Testis (tissue), 3 donors: ENCODE results near the gene SPAAR. TPM values are rescaled to one million over a fixed set of nuclear protein-coding genes. Genes with fewer than 3 reads are reported as not detected.

Experiments used
- DNase-seq: peaks from one replicate; pipeline ENCODE4 v3.0.0-alpha.2; 2019
- H3K27ac ChIP-seq, 2 donors: fragments of 200-600 bp; sonication (generic); one replicate each; pipeline ENCODE4 v1.5.1; 2019
- H3K27me3 ChIP-seq: fragments of 200-600 bp; sonication (generic); one replicate; pipeline ENCODE4 v1.5.1; 2019
- H3K36me3 ChIP-seq: fragments of 200-600 bp; sonication (generic); one replicate; pipeline ENCODE4 v1.5.1; 2017; ENCODE audit warnings: low read depth; ENCODE audit errors: missing control alignments
- H3K4me1 ChIP-seq: fragments of 200-600 bp; sonication (generic); one replicate; pipeline ENCODE4 v1.5.1; 2019
- H3K4me3 ChIP-seq, 2 donors: fragments of 200-600 bp; sonication (generic); one replicate each; pipeline ENCODE4 v1.5.1; 2017 to 2019
- H3K9me3 ChIP-seq: fragments of 200-600 bp; sonication (generic); one replicate; pipeline ENCODE4 v1.5.1; 2017
- POLR2A ChIP-seq: fragments of 450-650 bp; IDR thresholded peaks from one replicate; pipeline ENCODE4 v1.6.1; 2017; ENCODE audit warnings: antibody characterized with exemption, mild to moderate bottlenecking, moderate library complexity
- WGBS, 2 donors: methylation state at CpG; one replicate each; pipeline ENCODE4 v1.1.5; 2018; 5-methylcytosine and 5-hydroxymethylcytosine counted together
- intact Hi-C: fragments of 100-400 bp; cut with DNase I; formaldehyde crosslinking; loops from one replicate; pipeline ENCODE4 v1.15.1; 2023; ENCODE audit warnings: low total_unique reads
- polyA plus RNA-seq: library from polyadenylated mRNA; stranded (reverse); fragments of 350-450 nt; fragmentation: Illumina TruSeq; extraction: RNeasy Lipid Tissue Mini Kit (QIAGEN cat#74804); gene quantifications from one replicate; pipeline ENCODE4 v1.2.3, GENCODE V29; 2014; ENCODE audit warnings: low read depth, low replicate concordance; ENCODE audit not compliant: insufficient read depth
- total RNA-seq, 2 donors: library from RNA; depleted of rRNA; stranded (reverse); fragments of >200 nt; gene quantifications; one replicate each; pipeline ENCODE4 v1.2.3, GENCODE V29; 2016
- TF ChIP-seq, protein P1 (sequence below), 3 experiments: fragments of 450-650 bp in 2 of 3; fragments of 200-600 bp in 1 of 3; sonication (generic) in 1 of 3; IDR thresholded peaks; one replicate each; pipeline ENCODE4 v1.5.1; 2016 to 2019; ENCODE audit warnings: antibody characterized with exemption in 3 of 3, mild to moderate bottlenecking in 2 of 3, moderate library complexity in 1 of 3

Gene SPAAR
- total and polyA plus RNA-seq, 3 donors from 2014 or later = 15.0 to 69.8 (median 56.9) TPM

DNA sequence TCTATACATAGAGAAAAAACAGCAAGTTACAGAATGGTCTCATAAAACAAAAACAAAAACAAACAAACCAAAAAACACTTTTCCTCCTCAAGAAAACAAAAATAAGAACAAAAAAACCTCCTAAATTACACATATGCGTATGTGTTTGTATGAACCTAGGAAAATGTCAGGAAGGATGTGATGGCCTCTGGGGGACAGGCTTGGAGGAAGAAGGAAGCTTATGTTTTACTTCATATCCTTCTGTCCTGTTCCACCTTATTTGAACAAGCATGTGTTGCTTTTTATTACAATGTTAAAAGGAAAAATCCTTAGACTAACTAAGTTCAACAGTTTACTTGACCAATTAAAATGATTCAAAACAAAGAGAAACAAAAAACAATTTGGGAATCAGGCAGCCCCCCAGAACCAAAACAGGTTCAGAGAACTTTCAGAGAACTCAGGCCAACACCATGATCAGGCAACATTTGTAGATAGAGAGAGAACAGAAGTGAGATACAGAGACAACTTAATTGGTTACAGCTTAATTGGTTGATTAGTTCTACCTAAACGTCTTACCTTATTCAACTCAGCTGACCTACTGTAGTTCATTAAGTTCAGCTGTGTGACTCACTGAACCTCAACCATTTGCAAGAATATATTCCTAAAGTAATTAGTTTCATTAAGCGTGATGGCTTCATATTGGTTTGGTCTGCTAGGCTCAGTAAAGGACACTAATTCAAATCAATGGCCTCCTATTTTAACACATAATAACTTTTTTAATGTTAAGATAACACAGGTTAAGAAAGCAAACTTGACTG lies 10.1 kb downstream of the SPAAR start:
- no peak overlapping the region for H3K4me3 ChIP-seq
- H3K9me3 ChIP-seq = no peaks in the 10 kb centered on the region
- DNase-seq = no peak
- H3K27ac ChIP-seq = peak overlapping the region; percentile 12 to 42
- intact Hi-C loops = no loop called here
- H3K36me3 ChIP-seq = no peaks in the 10 kb centered on the region
- TF ChIP-seq, protein P1, sequence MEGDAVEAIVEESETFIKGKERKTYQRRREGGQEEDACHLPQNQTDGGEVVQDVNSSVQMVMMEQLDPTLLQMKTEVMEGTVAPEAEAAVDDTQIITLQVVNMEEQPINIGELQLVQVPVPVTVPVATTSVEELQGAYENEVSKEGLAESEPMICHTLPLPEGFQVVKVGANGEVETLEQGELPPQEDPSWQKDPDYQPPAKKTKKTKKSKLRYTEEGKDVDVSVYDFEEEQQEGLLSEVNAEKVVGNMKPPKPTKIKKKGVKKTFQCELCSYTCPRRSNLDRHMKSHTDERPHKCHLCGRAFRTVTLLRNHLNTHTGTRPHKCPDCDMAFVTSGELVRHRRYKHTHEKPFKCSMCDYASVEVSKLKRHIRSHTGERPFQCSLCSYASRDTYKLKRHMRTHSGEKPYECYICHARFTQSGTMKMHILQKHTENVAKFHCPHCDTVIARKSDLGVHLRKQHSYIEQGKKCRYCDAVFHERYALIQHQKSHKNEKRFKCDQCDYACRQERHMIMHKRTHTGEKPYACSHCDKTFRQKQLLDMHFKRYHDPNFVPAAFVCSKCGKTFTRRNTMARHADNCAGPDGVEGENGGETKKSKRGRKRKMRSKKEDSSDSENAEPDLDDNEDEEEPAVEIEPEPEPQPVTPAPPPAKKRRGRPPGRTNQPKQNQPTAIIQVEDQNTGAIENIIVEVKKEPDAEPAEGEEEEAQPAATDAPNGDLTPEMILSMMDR (IDR thresholded peaks at IDR 0.05) = no peak
- TF ChIP-seq POLR2A = no peak
- peaks cover 63% of the 10 kb centered on the region for H3K4me1 ChIP-seq
- WGBS, 2 donors = 69 to 73% methylated on average over 3 of the region's 3 CpGs
- no peaks in the 10 kb centered on the region for H3K27me3 ChIP-seq

GRCh38 chr9:35920051-35920620 lies 10.8 kb downstream of the SPAAR start:
- Histone ChIP-seq H3K4me3 (no peak overlapping the region), H3K4me1 (peaks cover 65% of the 10 kb centered on the region), H3K9me3 (no peaks in the 10 kb centered on the region), H3K27me3 (no peaks in the 10 kb centered on the region), H3K36me3 (no peaks in the 10 kb centered on the region), H3K27ac (peak overlapping the region; percentile 12 to 42)
- DNase-seq = no peak
- no peak for TF ChIP-seq POLR2A
- TF ChIP-seq, protein P1 (IDR thresholded peaks at IDR 0.05) = no peak
- intact Hi-C loops = no loop called here
- WGBS, 2 donors = 71 to 77% methylated on average over 4 of the region's 4 CpGs

- Histone ChIP-seq H3K4me3 (no peak overlapping the region), H3K9me3 (no peaks in the 10 kb centered on the region), H3K4me1 (peaks cover 44% of the 10 kb centered on the region), H3K36me3 (no peaks in the 10 kb centered on the region), H3K27ac (peak overlapping the region; percentile 66 to 72), H3K27me3 (no peaks in the 10 kb centered on the region)
- DNase-seq = no peak
- 51 to 86% methylated on average over 1 of the region's 1 CpG for WGBS, 2 donors
- intact Hi-C loops = no loop called here
- TF ChIP-seq, protein P1 (IDR thresholded peaks at IDR 0.05) = no peak
- no peak for TF ChIP-seq POLR2A
Observed at GRCh38 chr9:35923598-35923926, 14.3 kb downstream of the SPAAR start.

- Histone ChIP-seq H3K4me3 (no peak overlapping the region), H3K4me1 (peaks cover 44% of the 10 kb centered on the region), H3K27ac (peak overlapping the region; percentile 66 to 72), H3K9me3 (no peaks in the 10 kb centered on the region), H3K36me3 (no peaks in the 10 kb centered on the region), H3K27me3 (no peaks in the 10 kb centered on the region)
- TF ChIP-seq, protein P1 (IDR thresholded peaks at IDR 0.05) = no peak
- no peak for TF ChIP-seq POLR2A
- 58 to 63% methylated on average over 9 of the region's 9 CpGs for WGBS, 2 donors
- intact Hi-C loops = no loop called here
- DNase-seq = peak; percentile 89
Observed at GRCh38 chr9:35923927-35924763, 14.9 kb downstream of the SPAAR start.
